ENCODE results near the gene CENPV.

Gene CENPV

DNA sequence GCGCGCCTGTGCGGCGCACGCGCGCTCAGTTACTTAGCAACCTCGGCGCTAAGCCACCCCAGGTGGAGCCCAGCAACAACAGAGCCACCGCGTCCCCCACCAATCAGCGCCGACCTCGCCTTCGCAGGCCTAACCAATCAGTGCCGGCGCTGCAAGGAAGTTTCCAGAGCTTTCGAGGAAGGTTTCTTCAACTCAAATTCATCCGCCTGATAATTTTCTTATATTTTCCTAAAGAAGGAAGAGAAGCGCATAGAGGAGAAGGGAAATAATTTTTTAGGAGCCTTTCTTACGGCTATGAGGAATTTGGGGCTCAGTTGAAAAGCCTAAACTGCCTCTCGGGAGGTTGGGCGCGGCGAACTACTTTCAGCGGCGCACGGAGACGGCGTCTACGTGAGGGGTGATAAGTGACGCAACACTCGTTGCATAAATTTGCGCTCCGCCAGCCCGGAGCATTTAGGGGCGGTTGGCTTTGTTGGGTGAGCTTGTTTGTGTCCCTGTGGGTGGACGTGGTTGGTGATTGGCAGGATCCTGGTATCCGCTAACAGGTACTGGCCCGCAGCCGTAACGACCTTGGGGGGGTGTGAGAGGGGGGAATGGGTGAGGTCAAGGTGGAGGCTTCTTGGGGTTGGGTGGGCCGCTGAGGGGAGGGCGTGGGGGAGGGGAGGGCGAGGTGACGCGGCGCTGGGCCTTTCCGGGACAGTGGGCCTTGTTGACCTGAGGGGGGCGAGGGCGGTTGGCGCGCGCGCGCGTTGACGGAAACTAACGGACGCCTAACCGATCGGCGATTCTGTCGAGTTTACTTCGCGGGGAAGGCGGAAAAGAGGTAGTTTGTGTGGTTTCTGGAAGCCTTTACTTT, 27.6 kb upstream of the CENPV start, which contains the start of gene UBB:
UBB (plus strand) TSS at position 452 of the 856 bp plus-strand sequence. CDS start 817 bp downstream, outside the sequence.
- peaks cover 39% of the 10 kb centered on the region for H3K4me1 ChIP-seq (ENCODE audit: control insufficient read depth, insufficient read depth, low read length)
- no peaks in the 10 kb centered on the region for H3K9me3 ChIP-seq (ENCODE audit: control insufficient read depth, low read length)
- peak within 1 kb of the TSS; percentile 96 for H3K9ac ChIP-seq (ENCODE audit: low read length)
- no peaks in the 10 kb centered on the region for H3K36me3 ChIP-seq (ENCODE audit: control insufficient read depth, insufficient read depth, low read length)
- no peaks in the 10 kb centered on the region for H3K27me3 ChIP-seq (ENCODE audit: control insufficient read depth, insufficient read depth, low read length)
- H3K4me3 ChIP-seq (ENCODE audit: low read length): peak within 1 kb of the TSS; percentile 53

DNA sequence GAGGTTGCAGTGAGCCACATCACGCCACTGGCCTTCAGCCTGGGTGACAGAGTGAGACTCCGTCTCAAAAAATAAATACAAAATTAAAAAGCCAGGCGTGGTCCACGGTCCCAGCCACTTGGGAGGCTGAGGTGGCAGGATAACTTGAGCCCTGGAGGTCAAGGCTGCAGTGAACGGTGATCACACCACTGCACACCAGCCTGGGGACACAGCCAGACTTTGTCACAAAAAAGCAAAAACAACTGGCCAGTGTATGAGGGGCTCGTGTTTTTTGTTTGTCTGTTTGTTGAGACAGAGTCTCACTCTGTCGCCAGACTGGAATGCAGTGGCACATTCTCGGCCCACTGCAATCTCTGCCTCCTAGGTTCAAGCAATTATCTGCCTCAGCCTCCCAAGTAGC, 26.4 kb upstream of the CENPV start:
- no peaks in the 10 kb centered on the region for H3K9me3 ChIP-seq (ENCODE audit: control insufficient read depth, low read length)
- no peaks in the 10 kb centered on the region for H3K27me3 ChIP-seq (ENCODE audit: control insufficient read depth, insufficient read depth, low read length)
- no peaks in the 10 kb centered on the region for H3K36me3 ChIP-seq (ENCODE audit: control insufficient read depth, insufficient read depth, low read length)
- H3K9ac ChIP-seq (ENCODE audit: low read length): no peak overlapping the region
- no peak overlapping the region for H3K4me3 ChIP-seq (ENCODE audit: low read length)
- peaks cover 37% of the 10 kb centered on the region for H3K4me1 ChIP-seq (ENCODE audit: control insufficient read depth, insufficient read depth, low read length)

DNA sequence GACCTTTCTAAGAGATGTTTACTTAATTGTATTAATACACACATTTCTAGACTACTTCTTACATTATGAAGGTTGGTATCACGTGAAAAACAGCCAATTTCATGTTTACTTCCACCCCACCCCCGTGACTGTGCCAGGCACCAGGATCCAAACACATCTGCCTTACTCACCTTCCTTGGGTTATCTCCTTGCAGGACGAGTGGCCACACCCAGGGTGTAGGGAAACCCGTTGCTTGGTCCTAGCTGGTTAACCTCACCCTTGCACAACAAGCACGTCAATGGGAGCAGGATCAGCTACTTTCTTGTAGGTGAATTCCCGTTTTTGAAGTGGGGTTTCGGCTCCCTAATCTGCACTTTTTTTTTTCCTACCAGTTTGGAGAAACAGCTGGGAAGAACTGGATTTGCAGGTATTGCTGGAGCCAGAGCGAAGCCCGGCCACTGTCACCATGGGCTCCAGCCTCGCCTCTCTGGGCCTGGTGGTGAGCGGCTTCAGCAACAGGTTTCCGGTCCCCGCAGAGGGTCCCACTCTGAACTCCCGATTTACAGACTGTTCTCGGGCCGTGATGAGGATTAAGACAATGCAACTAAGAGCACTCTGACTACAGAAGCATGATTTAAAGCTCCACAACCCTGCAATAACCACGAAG, 25.5 kb upstream of the CENPV start:
- Histone ChIP-seq H3K9me3 (ENCODE audit: control insufficient read depth, low read length) (no peaks in the 10 kb centered on the region), H3K4me1 (ENCODE audit: control insufficient read depth, insufficient read depth, low read length) (peaks cover 28% of the 10 kb centered on the region), H3K9ac (ENCODE audit: low read length) (peak overlapping the region; percentile 14), H3K4me3 (ENCODE audit: low read length) (no peak overlapping the region), H3K36me3 (ENCODE audit: control insufficient read depth, insufficient read depth, low read length) (no peaks in the 10 kb centered on the region), H3K27me3 (ENCODE audit: control insufficient read depth, insufficient read depth, low read length) (no peaks in the 10 kb centered on the region)

DNA sequence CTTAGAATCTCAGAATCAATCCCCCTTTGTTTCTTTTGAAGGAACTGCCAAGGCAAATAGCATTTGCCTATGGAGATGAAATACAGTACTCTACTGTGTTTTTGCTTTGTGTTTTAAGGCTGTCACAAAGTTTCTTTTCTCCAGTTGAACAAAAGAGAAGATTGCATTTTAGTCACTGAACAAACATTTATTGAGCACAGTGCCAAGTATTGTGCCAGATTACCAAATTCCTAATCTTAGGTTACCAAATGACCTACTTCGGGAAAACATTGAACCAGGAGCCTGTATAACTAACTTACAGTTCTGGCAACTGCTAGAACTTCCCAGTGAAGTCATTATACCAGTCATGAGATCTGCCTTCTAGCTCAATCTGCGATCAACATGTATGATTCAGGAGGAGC, 24.7 kb upstream of the CENPV start:
- Histone ChIP-seq H3K4me1 (ENCODE audit: control insufficient read depth, insufficient read depth, low read length) (peaks cover 22% of the 10 kb centered on the region), H3K9ac (ENCODE audit: low read length) (no peak overlapping the region), H3K4me3 (ENCODE audit: low read length) (no peak overlapping the region), H3K36me3 (ENCODE audit: control insufficient read depth, insufficient read depth, low read length) (no peaks in the 10 kb centered on the region), H3K27me3 (ENCODE audit: control insufficient read depth, insufficient read depth, low read length) (no peaks in the 10 kb centered on the region), H3K9me3 (ENCODE audit: control insufficient read depth, low read length) (no peaks in the 10 kb centered on the region)

DNA sequence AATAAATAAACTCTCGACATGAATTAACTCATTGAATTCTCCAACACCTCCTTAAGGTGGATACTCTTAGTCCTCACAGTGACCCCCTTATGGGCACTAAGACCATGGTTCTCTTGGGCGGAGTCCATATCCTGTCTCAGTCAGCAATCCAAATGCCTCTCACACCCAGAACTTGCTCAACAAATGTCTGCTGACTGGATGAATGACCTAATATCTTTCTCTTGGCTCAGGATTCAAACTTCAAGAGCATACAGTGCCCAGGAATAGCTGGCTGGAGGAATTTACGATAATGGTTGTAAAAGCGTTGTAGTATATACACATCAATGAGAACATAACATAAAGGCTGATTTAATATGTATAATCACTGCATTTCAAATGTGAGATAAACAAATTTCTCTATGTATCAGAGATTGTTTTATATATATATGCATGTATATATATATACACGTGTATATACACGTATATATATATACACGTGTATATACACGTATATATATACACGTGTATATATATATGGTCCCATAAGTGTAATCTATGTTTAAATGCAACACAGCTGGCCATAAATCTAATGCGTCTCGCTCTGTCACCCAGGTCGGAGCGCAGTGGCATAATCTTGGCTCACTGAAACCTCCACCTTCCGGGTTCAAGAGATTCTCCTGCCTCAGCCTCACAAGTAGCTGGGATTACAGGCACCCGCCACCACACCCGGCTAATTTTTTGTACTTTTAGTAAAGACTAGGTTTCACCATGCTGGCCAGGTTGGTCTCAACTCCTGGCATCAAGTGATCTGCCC, 21.1 kb upstream of the CENPV start:
- H3K4me1 ChIP-seq (ENCODE audit: control insufficient read depth, insufficient read depth, low read length): peaks cover 10% of the 10 kb centered on the region
- H3K27me3 ChIP-seq (ENCODE audit: control insufficient read depth, insufficient read depth, low read length): no peaks in the 10 kb centered on the region
- no peak overlapping the region for H3K9ac ChIP-seq (ENCODE audit: low read length)
- H3K36me3 ChIP-seq (ENCODE audit: control insufficient read depth, insufficient read depth, low read length): no peaks in the 10 kb centered on the region
- no peak overlapping the region for H3K4me3 ChIP-seq (ENCODE audit: low read length)
- H3K9me3 ChIP-seq (ENCODE audit: control insufficient read depth, low read length): no peaks in the 10 kb centered on the region

DNA sequence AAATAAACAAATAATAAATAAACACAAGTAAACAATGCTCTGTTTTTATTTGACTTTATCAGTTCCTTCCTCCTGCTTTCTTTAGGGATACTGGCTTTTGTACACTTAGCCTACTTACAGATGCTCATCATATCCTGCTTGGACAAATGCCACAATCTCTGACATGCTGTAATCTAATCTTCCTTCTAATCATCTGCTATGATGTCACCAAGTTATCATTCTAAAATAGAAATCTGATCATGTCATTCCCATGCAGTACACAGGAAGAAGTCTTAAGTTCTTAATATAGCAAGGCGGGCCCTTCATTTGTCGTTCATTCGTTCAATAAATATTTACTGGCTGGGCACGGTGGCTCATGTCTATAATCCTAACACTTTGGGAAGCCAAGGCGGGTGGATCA, 18.5 kb upstream of the CENPV start:
- H3K9me3 ChIP-seq (ENCODE audit: control insufficient read depth, low read length): no peaks in the 10 kb centered on the region
- no peak overlapping the region for H3K4me3 ChIP-seq (ENCODE audit: low read length)
- H3K36me3 ChIP-seq (ENCODE audit: control insufficient read depth, insufficient read depth, low read length): no peaks in the 10 kb centered on the region
- no peaks in the 10 kb centered on the region for H3K4me1 ChIP-seq (ENCODE audit: control insufficient read depth, insufficient read depth, low read length)
- H3K9ac ChIP-seq (ENCODE audit: low read length): no peak overlapping the region
- H3K27me3 ChIP-seq (ENCODE audit: control insufficient read depth, insufficient read depth, low read length): no peaks in the 10 kb centered on the region

DNA sequence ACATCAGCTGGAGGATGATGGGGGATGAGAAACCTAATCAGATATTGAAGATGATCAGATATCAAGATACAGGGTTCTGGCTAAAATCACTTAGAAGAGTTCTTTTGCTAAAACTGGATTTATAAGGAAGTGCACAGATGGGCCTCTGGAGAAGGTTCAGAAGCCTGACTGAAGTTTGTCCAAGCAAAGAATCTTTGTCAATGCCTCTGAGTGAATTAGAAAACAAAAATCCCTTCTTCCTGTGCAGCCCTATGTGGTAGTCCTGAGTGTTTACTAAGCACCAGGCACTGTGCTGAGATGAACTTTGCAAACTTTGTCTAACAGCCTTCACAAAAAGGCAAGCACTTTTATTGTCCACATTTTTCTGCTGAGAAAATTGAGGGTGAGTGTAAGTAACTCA, 11.4 kb upstream of the CENPV start:
- no peaks in the 10 kb centered on the region for H3K27me3 ChIP-seq (ENCODE audit: control insufficient read depth, insufficient read depth, low read length)
- H3K4me3 ChIP-seq (ENCODE audit: low read length): no peak overlapping the region
- no peaks in the 10 kb centered on the region for H3K36me3 ChIP-seq (ENCODE audit: control insufficient read depth, insufficient read depth, low read length)
- H3K4me1 ChIP-seq (ENCODE audit: control insufficient read depth, insufficient read depth, low read length): peaks cover 11% of the 10 kb centered on the region
- peak overlapping the region; percentile 11 for H3K9ac ChIP-seq (ENCODE audit: low read length)
- H3K9me3 ChIP-seq (ENCODE audit: control insufficient read depth, low read length): no peaks in the 10 kb centered on the region

DNA sequence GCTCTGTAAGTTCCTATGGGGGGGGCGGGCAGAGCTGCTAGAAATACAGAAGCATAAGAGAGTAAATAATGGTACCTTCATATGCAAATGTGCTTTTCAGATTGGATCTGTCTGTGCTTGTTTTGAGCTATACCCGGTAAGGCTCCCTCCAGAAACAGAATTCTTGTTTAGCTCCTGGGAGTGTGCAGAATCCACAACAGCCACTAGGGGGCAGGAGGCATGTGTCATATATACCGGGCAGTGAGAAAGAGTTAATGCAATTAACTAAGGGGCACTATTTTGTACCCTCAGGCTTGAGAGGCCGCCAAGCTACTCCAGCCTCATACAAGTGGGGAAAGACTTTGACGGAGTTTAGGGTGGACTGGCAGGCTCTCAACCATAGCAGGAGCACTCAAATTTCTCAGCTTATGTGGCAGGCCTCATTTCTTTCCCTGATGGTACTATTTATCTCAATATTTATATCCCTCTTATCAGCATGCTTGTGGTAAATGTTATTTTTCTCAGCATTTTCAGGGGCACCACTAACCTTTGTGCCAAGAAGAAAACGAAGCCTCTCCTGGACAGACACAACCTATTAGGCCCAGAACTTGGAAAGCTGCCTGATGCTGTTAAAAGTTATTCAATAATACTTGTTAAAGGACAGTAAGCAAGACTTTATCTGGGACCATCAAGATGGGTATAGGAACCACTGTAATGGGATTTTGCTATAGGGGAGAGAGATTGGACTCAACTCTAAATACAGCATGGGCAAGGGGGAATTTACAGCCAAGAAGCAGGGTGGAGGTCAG, 10.7 kb upstream of the CENPV start:
- Histone ChIP-seq H3K4me1 (ENCODE audit: control insufficient read depth, insufficient read depth, low read length) (peaks cover 11% of the 10 kb centered on the region), H3K4me3 (ENCODE audit: low read length) (no peak overlapping the region), H3K9ac (ENCODE audit: low read length) (peak overlapping the region; percentile 11), H3K36me3 (ENCODE audit: control insufficient read depth, insufficient read depth, low read length) (no peaks in the 10 kb centered on the region), H3K9me3 (ENCODE audit: control insufficient read depth, low read length) (no peaks in the 10 kb centered on the region), H3K27me3 (ENCODE audit: control insufficient read depth, insufficient read depth, low read length) (no peaks in the 10 kb centered on the region)

DNA sequence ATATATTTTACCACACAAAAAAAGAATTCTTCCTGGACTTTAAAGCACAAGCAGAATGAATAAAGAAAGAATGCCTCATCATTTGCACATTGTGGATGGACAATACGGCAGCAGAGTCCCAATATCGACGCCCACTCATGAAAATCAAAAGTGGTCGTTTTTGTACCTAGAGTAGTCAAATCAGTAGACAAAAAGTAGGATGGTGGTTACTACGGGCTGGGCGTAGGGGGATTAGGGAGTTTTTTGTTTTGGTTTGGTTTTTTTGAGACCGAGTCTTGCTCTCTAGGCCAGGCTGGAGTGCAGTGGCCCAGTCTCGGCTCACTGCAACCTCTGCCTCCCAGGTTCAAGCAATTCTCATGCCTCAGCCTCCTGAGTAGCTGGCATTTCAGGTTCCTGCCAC, 8.6 kb upstream of the CENPV start:
- Histone ChIP-seq H3K4me3 (ENCODE audit: low read length) (no peak overlapping the region), H3K9me3 (ENCODE audit: control insufficient read depth, low read length) (no peaks in the 10 kb centered on the region), H3K4me1 (ENCODE audit: control insufficient read depth, insufficient read depth, low read length) (peaks cover 11% of the 10 kb centered on the region), H3K27me3 (ENCODE audit: control insufficient read depth, insufficient read depth, low read length) (no peaks in the 10 kb centered on the region), H3K36me3 (ENCODE audit: control insufficient read depth, insufficient read depth, low read length) (no peaks in the 10 kb centered on the region), H3K9ac (ENCODE audit: low read length) (no peak overlapping the region)

DNA sequence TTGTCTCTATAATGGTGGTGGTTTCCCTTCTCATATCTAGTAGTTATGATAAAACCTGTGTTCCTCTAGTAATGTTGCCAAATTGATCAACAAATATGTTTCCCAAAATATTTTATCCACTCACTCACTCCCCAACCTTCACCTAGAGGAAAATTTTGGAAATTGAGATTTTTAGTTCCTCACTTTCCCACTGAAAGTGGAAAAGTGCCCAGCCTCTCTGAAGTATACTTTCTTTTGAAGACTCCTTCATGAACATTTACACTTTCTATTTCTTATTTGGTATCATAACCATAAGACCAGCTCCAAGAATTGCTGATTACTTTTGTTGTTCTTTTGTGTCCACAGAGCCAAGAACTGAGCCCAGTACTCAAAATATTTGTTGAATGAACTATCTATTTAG, 5.1 kb upstream of the CENPV start:
- no peaks in the 10 kb centered on the region for H3K27me3 ChIP-seq (ENCODE audit: control insufficient read depth, insufficient read depth, low read length)

DNA sequence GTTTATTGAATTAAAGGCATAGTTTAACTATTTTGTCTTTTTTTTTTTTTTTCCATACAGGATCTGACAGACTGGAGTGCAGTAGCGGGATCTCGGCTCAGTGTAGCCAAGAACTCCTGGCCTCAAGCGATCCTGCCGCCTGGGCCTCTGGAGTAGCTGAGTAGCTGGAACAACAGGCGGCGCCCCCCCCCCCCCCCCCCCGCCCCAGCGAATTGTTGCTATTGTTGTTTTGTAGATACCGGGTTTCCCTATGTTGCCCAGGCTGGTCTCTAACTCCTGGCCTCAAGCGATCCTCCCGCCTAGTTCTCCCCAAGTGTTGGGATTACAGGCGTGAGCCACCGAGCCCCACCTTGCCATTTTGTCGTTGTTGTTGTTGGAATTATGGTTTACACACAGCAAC, 1.3 kb upstream of the CENPV start:
- no peak overlapping the region for H3K9ac ChIP-seq (ENCODE audit: low read length)
- no peaks in the 10 kb centered on the region for H3K27me3 ChIP-seq (ENCODE audit: control insufficient read depth, insufficient read depth, low read length)
- no peaks in the 10 kb centered on the region for H3K36me3 ChIP-seq (ENCODE audit: control insufficient read depth, insufficient read depth, low read length)
- H3K9me3 ChIP-seq (ENCODE audit: control insufficient read depth, low read length): no peaks in the 10 kb centered on the region
- H3K4me3 ChIP-seq (ENCODE audit: low read length): no peak overlapping the region
- H3K4me1 ChIP-seq (ENCODE audit: control insufficient read depth, insufficient read depth, low read length): peaks cover 5% of the 10 kb centered on the region

More for the DNA sequence above, 5.1 kb upstream of the CENPV start:
- Histone ChIP-seq H3K4me3 (ENCODE audit: low read length) (no peak overlapping the region), H3K9me3 (ENCODE audit: control insufficient read depth, low read length) (no peaks in the 10 kb centered on the region), H3K9ac (ENCODE audit: low read length) (no peak overlapping the region), H3K4me1 (ENCODE audit: control insufficient read depth, insufficient read depth, low read length) (no peaks in the 10 kb centered on the region), H3K36me3 (ENCODE audit: control insufficient read depth, insufficient read depth, low read length) (no peaks in the 10 kb centered on the region)
